ENCODE measurements around the gene TADA2B.

Gene TADA2B

GRCh38 chr4:7003176-7003878, 39.8 kb upstream of the TADA2B start:
- H3K36me3 ChIP-seq (ENCODE audit: insufficient read depth, insufficient read length, low read length): peaks cover 96% of the 10 kb centered on the region
- no peaks in the 10 kb centered on the region for H3K9me3 ChIP-seq (ENCODE audit: insufficient read depth, low read length)
- DNase-seq (ENCODE audit: low read depth, low spot score): no peak
- TF ChIP-seq ZNF274 (IDR thresholded peaks at IDR 0.05; ENCODE audit: low read depth, low read length) (no peak), YY1 (IDR thresholded peaks at IDR 0.05; ENCODE audit: insufficient read depth, insufficient read length) (no peak), SUZ12 (IDR thresholded peaks at IDR 0.05; ENCODE audit: extremely low read depth, insufficient read depth, insufficient read length) (no peak)
- no peak overlapping the region for H3K9ac ChIP-seq (ENCODE audit: insufficient read length, low read depth)
- peaks cover 5% of the 10 kb centered on the region for H3K4me1 ChIP-seq (ENCODE audit: insufficient read depth, insufficient read length)
- no peak overlapping the region for H3K4me3 ChIP-seq (ENCODE audit: insufficient read length, low read depth)
- H3K27me3 ChIP-seq (ENCODE audit: insufficient read depth, insufficient read length): no peaks in the 10 kb centered on the region

- no peak for TF ChIP-seq ZNF274 (IDR thresholded peaks at IDR 0.05; ENCODE audit: low read depth, low read length)
- TF ChIP-seq SUZ12 (IDR thresholded peaks at IDR 0.05; ENCODE audit: extremely low read depth, insufficient read depth, insufficient read length): no peak
- TF ChIP-seq YY1 (IDR thresholded peaks at IDR 0.05; ENCODE audit: insufficient read depth, insufficient read length): no peak
- peaks cover 95% of the 10 kb centered on the region for H3K36me3 ChIP-seq (ENCODE audit: insufficient read depth, insufficient read length, low read length)
- no peaks in the 10 kb centered on the region for H3K9me3 ChIP-seq (ENCODE audit: insufficient read depth, low read length)
Observed at GRCh38 chr4:7003879-7004240, 39.3 kb upstream of the TADA2B start.

DNA sequence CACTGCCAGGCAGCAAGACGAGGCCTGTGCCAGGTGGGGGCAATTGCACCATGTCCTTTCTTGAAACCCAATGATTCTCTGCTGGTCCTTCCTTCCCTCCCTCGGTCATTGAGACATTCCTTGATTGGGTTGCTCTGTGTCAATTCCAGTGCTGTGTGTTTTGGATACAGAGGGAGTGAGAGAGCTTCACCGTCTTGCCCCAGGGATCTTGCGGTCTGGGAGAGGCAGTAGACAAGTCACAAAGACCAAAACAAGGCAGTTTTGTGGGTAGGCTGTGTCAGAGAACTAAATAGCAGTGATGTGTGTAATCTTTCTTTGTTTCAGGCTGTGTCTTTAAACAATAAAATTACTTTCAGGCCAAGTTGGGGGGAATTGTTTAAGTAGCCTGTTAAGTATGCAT, 38.8 kb upstream of the TADA2B start:
- H3K36me3 ChIP-seq (ENCODE audit: insufficient read depth, insufficient read length, low read length): peaks cover 95% of the 10 kb centered on the region
- DNase-seq (ENCODE audit: low read depth, low spot score): no peak

More at GRCh38 chr4:7003879-7004240, 39.3 kb upstream of the TADA2B start:
- Histone ChIP-seq H3K27me3 (ENCODE audit: insufficient read depth, insufficient read length) (no peaks in the 10 kb centered on the region), H3K4me1 (ENCODE audit: insufficient read depth, insufficient read length) (peaks cover 5% of the 10 kb centered on the region), H3K9ac (ENCODE audit: insufficient read length, low read depth) (no peak overlapping the region), H3K4me3 (ENCODE audit: insufficient read length, low read depth) (no peak overlapping the region)
- DNase-seq (ENCODE audit: low read depth, low spot score): no peak

DNA sequence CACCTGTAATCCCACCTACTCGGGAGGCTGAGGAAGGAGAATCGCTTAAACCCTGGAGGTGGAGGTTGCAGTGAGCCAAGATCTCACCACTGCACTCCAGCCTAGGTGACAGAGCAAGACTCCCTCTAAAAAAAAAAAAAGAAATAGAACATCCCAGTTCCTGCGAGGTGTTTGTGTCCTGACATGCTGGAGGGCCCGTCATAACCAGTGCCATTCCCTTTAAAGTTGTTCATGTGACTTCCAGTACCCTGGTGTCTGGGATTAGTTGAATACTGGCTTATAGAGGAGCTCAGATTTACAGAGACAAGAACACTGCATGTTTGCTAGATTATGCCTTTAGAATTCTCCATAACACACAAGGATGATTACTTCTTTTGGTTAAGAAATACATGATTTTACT, 37.6 kb upstream of the TADA2B start:
- no peak for DNase-seq (ENCODE audit: low read depth, low spot score)
- H3K4me1 ChIP-seq (ENCODE audit: insufficient read depth, insufficient read length): peaks cover 5% of the 10 kb centered on the region
- no peak overlapping the region for H3K9ac ChIP-seq (ENCODE audit: insufficient read length, low read depth)
- no peak overlapping the region for H3K4me3 ChIP-seq (ENCODE audit: insufficient read length, low read depth)
- TF ChIP-seq ZNF274 (IDR thresholded peaks at IDR 0.05; ENCODE audit: low read depth, low read length): no peak
- TF ChIP-seq SUZ12 (IDR thresholded peaks at IDR 0.05; ENCODE audit: extremely low read depth, insufficient read depth, insufficient read length): no peak
- no peak for TF ChIP-seq YY1 (IDR thresholded peaks at IDR 0.05; ENCODE audit: insufficient read depth, insufficient read length)
- H3K36me3 ChIP-seq (ENCODE audit: insufficient read depth, insufficient read length, low read length): peaks cover 95% of the 10 kb centered on the region
- H3K9me3 ChIP-seq (ENCODE audit: insufficient read depth, low read length): no peaks in the 10 kb centered on the region
- no peaks in the 10 kb centered on the region for H3K27me3 ChIP-seq (ENCODE audit: insufficient read depth, insufficient read length)

More for the DNA sequence above, 38.8 kb upstream of the TADA2B start:
- Histone ChIP-seq H3K9ac (ENCODE audit: insufficient read length, low read depth) (no peak overlapping the region), H3K4me3 (ENCODE audit: insufficient read length, low read depth) (no peak overlapping the region), H3K9me3 (ENCODE audit: insufficient read depth, low read length) (no peaks in the 10 kb centered on the region), H3K4me1 (ENCODE audit: insufficient read depth, insufficient read length) (peaks cover 5% of the 10 kb centered on the region), H3K27me3 (ENCODE audit: insufficient read depth, insufficient read length) (no peaks in the 10 kb centered on the region)
- no peak for TF ChIP-seq YY1 (IDR thresholded peaks at IDR 0.05; ENCODE audit: insufficient read depth, insufficient read length)
- TF ChIP-seq ZNF274 (IDR thresholded peaks at IDR 0.05; ENCODE audit: low read depth, low read length): no peak
- TF ChIP-seq SUZ12 (IDR thresholded peaks at IDR 0.05; ENCODE audit: extremely low read depth, insufficient read depth, insufficient read length): no peak

DNA sequence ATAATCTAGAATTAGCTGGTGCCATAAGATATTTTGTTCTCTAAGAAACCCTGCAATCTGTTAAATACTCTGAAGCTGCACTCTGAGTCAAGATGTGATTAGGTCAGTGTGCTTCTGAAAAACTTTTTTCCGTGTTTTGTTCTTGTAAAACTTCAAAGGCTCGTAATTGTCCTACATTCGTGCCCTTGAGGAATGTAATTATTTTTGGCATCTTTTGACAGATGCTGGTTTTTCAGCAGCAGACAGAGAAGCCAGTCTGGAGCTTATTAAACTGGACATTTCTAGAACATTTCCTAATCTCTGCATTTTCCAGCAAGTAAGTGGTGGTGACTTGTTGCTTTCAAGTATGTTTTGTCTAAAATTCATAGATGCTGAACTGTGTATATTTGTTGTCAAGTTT, 36.8 kb upstream of the TADA2B start:
- Histone ChIP-seq H3K9ac (ENCODE audit: insufficient read length, low read depth) (no peak overlapping the region), H3K4me3 (ENCODE audit: insufficient read length, low read depth) (no peak overlapping the region), H3K4me1 (ENCODE audit: insufficient read depth, insufficient read length) (peaks cover 5% of the 10 kb centered on the region), H3K27me3 (ENCODE audit: insufficient read depth, insufficient read length) (no peaks in the 10 kb centered on the region), H3K36me3 (ENCODE audit: insufficient read depth, insufficient read length, low read length) (peaks cover 94% of the 10 kb centered on the region), H3K9me3 (ENCODE audit: insufficient read depth, low read length) (no peaks in the 10 kb centered on the region)
- DNase-seq (ENCODE audit: low read depth, low spot score): no peak
- TF ChIP-seq ZNF274 (IDR thresholded peaks at IDR 0.05; ENCODE audit: low read depth, low read length): no peak
- no peak for TF ChIP-seq YY1 (IDR thresholded peaks at IDR 0.05; ENCODE audit: insufficient read depth, insufficient read length)

- H3K36me3 ChIP-seq (ENCODE audit: insufficient read depth, insufficient read length, low read length): peaks cover 86% of the 10 kb centered on the region
- no peak overlapping the region for H3K4me3 ChIP-seq (ENCODE audit: insufficient read length, low read depth)
- H3K9me3 ChIP-seq (ENCODE audit: insufficient read depth, low read length): no peaks in the 10 kb centered on the region
- H3K9ac ChIP-seq (ENCODE audit: insufficient read length, low read depth): no peak overlapping the region
- no peaks in the 10 kb centered on the region for H3K27me3 ChIP-seq (ENCODE audit: insufficient read depth, insufficient read length)
- peaks cover 5% of the 10 kb centered on the region for H3K4me1 ChIP-seq (ENCODE audit: insufficient read depth, insufficient read length)
- TF ChIP-seq ZNF274 (IDR thresholded peaks at IDR 0.05; ENCODE audit: low read depth, low read length) (no peak), SUZ12 (IDR thresholded peaks at IDR 0.05; ENCODE audit: extremely low read depth, insufficient read depth, insufficient read length) (no peak), YY1 (IDR thresholded peaks at IDR 0.05; ENCODE audit: insufficient read depth, insufficient read length) (no peak)
- no peak for DNase-seq (ENCODE audit: low read depth, low spot score)
Observed at GRCh38 chr4:7007142-7007907, 35.8 kb upstream of the TADA2B start.

DNA sequence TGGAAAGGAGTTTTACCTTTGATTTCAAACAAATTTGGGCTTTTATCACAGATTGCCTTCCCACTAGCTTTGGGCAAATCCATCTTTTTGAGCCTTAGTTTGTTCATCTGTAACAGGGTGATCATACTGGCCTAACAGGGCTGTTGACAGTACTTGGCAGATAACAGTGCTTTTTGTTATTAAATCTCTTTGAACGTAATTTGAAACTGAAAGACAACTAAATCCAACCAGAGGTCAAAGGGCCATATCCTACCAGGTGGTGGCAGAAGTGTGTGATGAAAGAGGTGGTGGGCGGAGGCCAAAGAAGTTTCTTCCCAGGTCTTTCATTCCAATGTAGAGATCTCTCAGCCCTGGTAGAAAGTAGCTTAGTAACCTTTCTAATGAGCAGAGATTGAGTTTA, 35.2 kb upstream of the TADA2B start:
- DNase-seq (ENCODE audit: low read depth, low spot score): peak; percentile 51
- Histone ChIP-seq H3K4me3 (ENCODE audit: insufficient read length, low read depth) (no peak overlapping the region), H3K9me3 (ENCODE audit: insufficient read depth, low read length) (no peaks in the 10 kb centered on the region), H3K9ac (ENCODE audit: insufficient read length, low read depth) (no peak overlapping the region), H3K27me3 (ENCODE audit: insufficient read depth, insufficient read length) (no peaks in the 10 kb centered on the region), H3K4me1 (ENCODE audit: insufficient read depth, insufficient read length) (peaks cover 5% of the 10 kb centered on the region), H3K36me3 (ENCODE audit: insufficient read depth, insufficient read length, low read length) (peaks cover 85% of the 10 kb centered on the region)
- no peak for TF ChIP-seq SUZ12 (IDR thresholded peaks at IDR 0.05; ENCODE audit: extremely low read depth, insufficient read depth, insufficient read length)
- TF ChIP-seq YY1 (IDR thresholded peaks at IDR 0.05; ENCODE audit: insufficient read depth, insufficient read length): no peak
- no peak for TF ChIP-seq ZNF274 (IDR thresholded peaks at IDR 0.05; ENCODE audit: low read depth, low read length)

Measured in NT2/D1 (cell line).